HepG2 (cell line): ENCODE data around the gene EEFSEC. TPM values are rescaled to one million over a fixed set of nuclear protein-coding genes. Genes with fewer than 3 reads are reported as not detected.

Source experiments
- ATAC-seq: fragments of 200-7000 bp; cut with Tn5 transposase; 3 replicates; pipeline ENCODE4 v1.9.1; 2020; ENCODE audit warnings: mild to moderate bottlenecking, moderate library complexity
- BruUV-seq: library from RNA; stranded (reverse); fragments of 400-500 nt; replicated peaks from 2 replicates; lab custom pipeline; 2021; lab: Mats Ljungman, UMichigan
- CTCF ChIA-PET: fragments of 300-600 bp; formaldehyde crosslinking; extraction: SDS; loops from one replicate; lab custom pipeline; 2021; ENCODE audit warnings: low total read pairs, inconsistent platforms, low intra/inter-chr PET ratio; lab: Yijun Ruan, JAX
- POLR2A ChIA-PET: fragments of 350-600 bp; sonication (Branson Sonifier 250); formaldehyde crosslinking; loops from one replicate; lab custom pipeline; 2020; ENCODE audit warnings: antibody characterized with exemption, inconsistent platforms; lab: Yijun Ruan, JAX
- DNase-seq: peaks from one replicate; pipeline ENCODE4 v3.0.0-alpha.2; 2015; ENCODE audit warnings: low spot score
- FAIRE-seq: peaks from 3 replicates; lab custom pipeline; 2011; peaks lifted over from hg19 to GRCh38; lab: Jason Lieb, UNC
- H2AFZ ChIP-seq: one replicate; pipeline ENCODE4 v1.6.1; 2011; ENCODE audit warnings: low read length, inconsistent platforms
- H3K27ac ChIP-seq: fragments of 300-600 bp; 3 replicates; pipeline ENCODE4 v1.8.0; 2011; ENCODE audit warnings: mixed run types, mild to moderate bottlenecking, mixed read lengths, low read length, inconsistent platforms; ENCODE audit not compliant: insufficient read depth; ENCODE audit errors: extremely low read length
- H3K27me3 ChIP-seq, 2 experiments: fragments of 200-600 bp in 1 of 2; 2 replicates in 1 of 2; 3 replicates in 1 of 2; pipeline versions ENCODE4 v1.6.0 to v1.8.0; 2011; ENCODE audit warnings: low read length in 2 of 2, mild to moderate bottlenecking in 2 of 2, moderate library complexity in 2 of 2, inconsistent platforms in 1 of 2; ENCODE audit not compliant: insufficient read depth in 2 of 2, control insufficient read depth in 1 of 2
- H3K36me3 ChIP-seq, 2 experiments: fragments of 200-600 bp in 1 of 2; replicated peaks in 1 of 2; 2 replicates in 1 of 2; 3 replicates in 1 of 2; pipeline versions ENCODE4 v1.5.1 to v1.8.0; 2011; ENCODE audit warnings: low read length in 2 of 2, inconsistent platforms in 1 of 2; ENCODE audit not compliant: insufficient read depth in 2 of 2, control insufficient read depth in 1 of 2
- H3K4me1 ChIP-seq: 2 replicates; pipeline ENCODE4 v1.5.1; 2012; ENCODE audit warnings: low read length, inconsistent platforms; ENCODE audit not compliant: insufficient read depth
- H3K4me2 ChIP-seq: 2 replicates; pipeline ENCODE4 v1.6.0; 2011; ENCODE audit warnings: low read depth, low read length, inconsistent platforms
- H3K4me3 ChIP-seq, 3 experiments: fragments of 200-600 bp in 1 of 3; sonication (generic), shearing (Covaris generic) in 1 of 3; replicated peaks in 1 of 3; 2 replicates each; pipeline ENCODE4 v1.5.1; 2011 to 2016; ENCODE audit warnings: low read length in 3 of 3, inconsistent platforms in 2 of 3, low read depth in 2 of 3, mild to moderate bottlenecking in 2 of 3, control low read depth in 1 of 3, mixed read lengths in 1 of 3; ENCODE audit not compliant: insufficient read depth in 1 of 3
- H3K79me2 ChIP-seq: one replicate; pipeline ENCODE4 v1.6.1; 2011; ENCODE audit warnings: low read length, inconsistent platforms; ENCODE audit not compliant: insufficient read depth
- H3K9ac ChIP-seq: 2 replicates; pipeline ENCODE4 v1.6.0; 2011; ENCODE audit warnings: mild to moderate bottlenecking, low read depth, low read length, inconsistent platforms; ENCODE audit not compliant: insufficient read depth
- H3K9me3 ChIP-seq: 2 replicates; pipeline ENCODE4 v1.5.1; 2012; ENCODE audit warnings: mild to moderate bottlenecking, low read length
- H4K20me1 ChIP-seq: 2 replicates; pipeline ENCODE4 v1.6.0; 2011; ENCODE audit warnings: inconsistent platforms, mild to moderate bottlenecking, low read length, moderate library complexity; ENCODE audit not compliant: insufficient read depth
- HHEX ChIP-seq: IDR thresholded peaks from 2 replicates; pipeline ENCODE4 v1.6.1; 2016; ENCODE audit warnings: control low read depth
- PRDM10 ChIP-seq: sonication (generic); formaldehyde crosslinking; IDR thresholded peaks from 2 replicates; pipeline ENCODE4 v1.4.0; 2020; ENCODE audit warnings: low read depth, missing genetic modification reagents
- RXRA ChIP-seq: sonication (generic); formaldehyde crosslinking; IDR thresholded peaks from 2 replicates; pipeline ENCODE4 v1.5.1; 2020; ENCODE audit warnings: missing genetic modification reagents
- ZFP90 ChIP-seq: sonication (generic); formaldehyde crosslinking; IDR thresholded peaks from 2 replicates; pipeline ENCODE4 v1.8.0; 2022; ENCODE audit warnings: missing genetic modification reagents, mild to moderate bottlenecking, inconsistent platforms, borderline replicate concordance
- ZNF597 ChIP-seq: sonication (generic); formaldehyde crosslinking; IDR thresholded peaks from 2 replicates; pipeline ENCODE4 v1.5.0; 2020; ENCODE audit warnings: missing genetic modification reagents
- ZNF83 ChIP-seq: sonication (generic); formaldehyde crosslinking; IDR thresholded peaks from 2 replicates; pipeline ENCODE4 v1.4.0; 2020; ENCODE audit warnings: missing genetic modification reagents, mild to moderate bottlenecking, borderline replicate concordance
- WGBS: methylation state at CpG from one replicate; pipeline ENCODE4 v1.1.6; 2017; ENCODE audit warnings: low lambda C conversion rate; 5-methylcytosine and 5-hydroxymethylcytosine counted together
- in situ Hi-C: cut with HindIII; loops from 2 replicates; pipeline ENCODE4 v1.10.0; 2017; ENCODE audit warnings: low pct_unique_long_range_greater_than_20kb; ENCODE audit not compliant: extremely low pct_ligation_motif_present
- intact Hi-C: fragments of 100-400 bp; cut with micrococcal nuclease; formaldehyde crosslinking; loops from one replicate; pipeline ENCODE4 v1.10.0; 2022; ENCODE audit not compliant: unreplicated experiment
- polyA plus RNA-seq, 8 experiments: library from polyadenylated mRNA; depleted of rRNA in 3 of 8; stranded (reverse) in 7 of 8; unstranded in 1 of 8; fragments of >200 nt; fragmentation: Illumina TruSeq in 4 of 8; extraction: Trizol in 4 of 8; gene quantifications; 2 replicates each; pipeline versions ENCODE4 v1.2.1 to v1.2.3, GENCODE V29; 2011 to 2016; ENCODE audit warnings: low read depth in 4 of 8, missing spikeins in 1 of 8, mixed read lengths in 1 of 8; ENCODE audit not compliant: insufficient read depth in 1 of 8
- total RNA-seq, 5 experiments: library from RNA; depleted of rRNA; stranded (reverse); fragments of >200 nt; fragmentation: Illumina TruSeq; extraction: Trizol; gene quantifications; 2 replicates each; pipeline ENCODE4 v1.2.3, GENCODE V29; 2016; ENCODE audit warnings: low read depth in 1 of 5

EEFSEC gene
- total and polyA plus RNA-seq, 2 of the 13 experiments (the other 11 are each of a cell fraction or from before 2014, with no cell fraction given) = 6.4 to 24.2 TPM

- TF ChIP-seq ZNF597 (CRISPR knock-in tag) (no peak), RXRA (CRISPR knock-in tag) (no peak)
Measured at GRCh38 chr3:128160661-128161060, 7.4 kb downstream of the EEFSEC start (continued).

GRCh38 chr3:128163432-128163831 lies 10.2 kb downstream of the EEFSEC start:
- Histone ChIP-seq H2AFZ (no peak overlapping the region), H4K20me1 (no peaks in the 10 kb centered on the region), H3K4me3 (no peak overlapping the region), H3K79me2 (peaks cover 43% of the 10 kb centered on the region), H3K27ac (no peak overlapping the region), H3K36me3 (peaks cover 0 to 9% of the 10 kb centered on the region in 2 experiments; a peak in 3 of 5 replicates), H3K4me2 (no peak overlapping the region), H3K4me1 (peaks cover 47% of the 10 kb centered on the region), H3K9me3 (no peaks in the 10 kb centered on the region), H3K9ac (no peak overlapping the region), H3K27me3 (no peaks in the 10 kb centered on the region)
- no peak for FAIRE-seq
- intact Hi-C loops = no loop called here
- CTCF ChIA-PET = no interaction called here
- DNase-seq = no peak
- POLR2A ChIA-PET = interaction anchor here (7.1 kb wide), 1 partner anchor 10 kb away, joined by 104 read pairs; the partner anchor contains the start of gene EEFSEC
- in situ Hi-C loops = no loop called here
- no peak for ATAC-seq
- WGBS = 96% methylated on average over 5 of the region's 5 CpGs
- BruUV-seq = no TSS peak
- TF ChIP-seq ZFP90 (CRISPR knock-in tag) = no peak
- no peak for TF ChIP-seq PRDM10 (CRISPR knock-in tag)
- no peak for TF ChIP-seq HHEX (CRISPR knock-in tag)
- no peak for TF ChIP-seq ZNF83
